Prostate gland (tissue), 2 donors: ENCODE results near the gene NOTCH1. TPM values are rescaled to one million over a fixed set of nuclear protein-coding genes. Genes with fewer than 3 reads are reported as not detected.

ENCODE experiments used
- DNase-seq: peaks from one replicate; pipeline ENCODE4 v3.0.0-alpha.2; 2019; ENCODE audit warnings: low spot score
- H3K27ac ChIP-seq, 2 donors: fragments of 200-600 bp; sonication (generic); 2 replicates each; pipeline ENCODE4 v1.5.1; 2017 to 2019
- H3K27me3 ChIP-seq: fragments of 200-600 bp; sonication (generic); replicated peaks from 2 replicates; pipeline ENCODE4 v1.5.1; 2019; ENCODE audit not compliant: insufficient read depth
- H3K36me3 ChIP-seq, 2 donors: fragments of 200-600 bp; sonication (generic); 1 replicate in 1 of 2; 2 replicates in 1 of 2; pipeline versions ENCODE4 v1.5.1 to v1.8.1; 2017 to 2019
- H3K4me1 ChIP-seq: fragments of 200-600 bp; sonication (generic); replicated peaks from 2 replicates; pipeline ENCODE4 v1.5.1; 2019
- H3K4me3 ChIP-seq, 2 donors: fragments of 200-600 bp; sonication (generic); 2 replicates each; pipeline ENCODE4 v1.5.1; 2017 to 2019
- H3K9me3 ChIP-seq: fragments of 200-600 bp; sonication (generic); 2 replicates; pipeline ENCODE4 v1.5.1; 2017
- POLR2A ChIP-seq: fragments of 450-650 bp; IDR thresholded peaks from one replicate; pipeline ENCODE4 v1.6.1; 2016; ENCODE audit warnings: antibody characterized with exemption, mild to moderate bottlenecking
- POLR2AphosphoS5 ChIP-seq: sonication (generic); formaldehyde crosslinking; IDR thresholded peaks from one replicate; pipeline ENCODE4 v1.6.1; 2017; ENCODE audit warnings: antibody characterized with exemption
- WGBS: methylation state at CpG from one replicate; pipeline ENCODE4 v1.1.5; 2018; 5-methylcytosine and 5-hydroxymethylcytosine counted together
- intact Hi-C: fragments of 100-400 bp; cut with DNase I; formaldehyde crosslinking; loops from one replicate; pipeline ENCODE4 v1.14.2; 2022
- total RNA-seq, 2 donors: library from RNA; depleted of rRNA; stranded (reverse); fragments of >200 nt; gene quantifications; one replicate each; pipeline ENCODE4 v1.1.0, GENCODE V29; 2016
- TF ChIP-seq, protein P1 (sequence below), 4 experiments: fragments of 200-600 bp in 2 of 4; fragments of 450-650 bp in 2 of 4; sonication (generic) in 2 of 4; IDR thresholded peaks; 1 replicate in 3 of 4; 2 replicates in 1 of 4; pipeline ENCODE4 v1.5.1; 2016 to 2019; ENCODE audit warnings: antibody characterized with exemption in 4 of 4, mild to moderate bottlenecking in 2 of 4, moderate library complexity in 2 of 4

NOTCH1 gene
- total RNA-seq, 2 donors from 2014 or later: 38.0 to 63.3 TPM

- TF ChIP-seq, protein P1, sequence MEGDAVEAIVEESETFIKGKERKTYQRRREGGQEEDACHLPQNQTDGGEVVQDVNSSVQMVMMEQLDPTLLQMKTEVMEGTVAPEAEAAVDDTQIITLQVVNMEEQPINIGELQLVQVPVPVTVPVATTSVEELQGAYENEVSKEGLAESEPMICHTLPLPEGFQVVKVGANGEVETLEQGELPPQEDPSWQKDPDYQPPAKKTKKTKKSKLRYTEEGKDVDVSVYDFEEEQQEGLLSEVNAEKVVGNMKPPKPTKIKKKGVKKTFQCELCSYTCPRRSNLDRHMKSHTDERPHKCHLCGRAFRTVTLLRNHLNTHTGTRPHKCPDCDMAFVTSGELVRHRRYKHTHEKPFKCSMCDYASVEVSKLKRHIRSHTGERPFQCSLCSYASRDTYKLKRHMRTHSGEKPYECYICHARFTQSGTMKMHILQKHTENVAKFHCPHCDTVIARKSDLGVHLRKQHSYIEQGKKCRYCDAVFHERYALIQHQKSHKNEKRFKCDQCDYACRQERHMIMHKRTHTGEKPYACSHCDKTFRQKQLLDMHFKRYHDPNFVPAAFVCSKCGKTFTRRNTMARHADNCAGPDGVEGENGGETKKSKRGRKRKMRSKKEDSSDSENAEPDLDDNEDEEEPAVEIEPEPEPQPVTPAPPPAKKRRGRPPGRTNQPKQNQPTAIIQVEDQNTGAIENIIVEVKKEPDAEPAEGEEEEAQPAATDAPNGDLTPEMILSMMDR (IDR thresholded peaks at IDR 0.05): no peak
- TF ChIP-seq POLR2A (no peak), POLR2AphosphoS5 (no peak)
- Histone ChIP-seq H3K4me3 (no peak overlapping the region), H3K4me1 (peaks cover 7% of the 10 kb centered on the region), H3K27me3 (no peaks in the 10 kb centered on the region), H3K27ac (no peak overlapping the region), H3K36me3 (no peaks in the 10 kb centered on the region), H3K9me3 (no peaks in the 10 kb centered on the region)
- intact Hi-C loops: no loop called here
- no peak for DNase-seq
- 86% methylated on average over 4 of the region's 19 CpGs for WGBS
Measured at GRCh38 chr9:136566553-136566895, 20.7 kb upstream of the NOTCH1 start.

DNA sequence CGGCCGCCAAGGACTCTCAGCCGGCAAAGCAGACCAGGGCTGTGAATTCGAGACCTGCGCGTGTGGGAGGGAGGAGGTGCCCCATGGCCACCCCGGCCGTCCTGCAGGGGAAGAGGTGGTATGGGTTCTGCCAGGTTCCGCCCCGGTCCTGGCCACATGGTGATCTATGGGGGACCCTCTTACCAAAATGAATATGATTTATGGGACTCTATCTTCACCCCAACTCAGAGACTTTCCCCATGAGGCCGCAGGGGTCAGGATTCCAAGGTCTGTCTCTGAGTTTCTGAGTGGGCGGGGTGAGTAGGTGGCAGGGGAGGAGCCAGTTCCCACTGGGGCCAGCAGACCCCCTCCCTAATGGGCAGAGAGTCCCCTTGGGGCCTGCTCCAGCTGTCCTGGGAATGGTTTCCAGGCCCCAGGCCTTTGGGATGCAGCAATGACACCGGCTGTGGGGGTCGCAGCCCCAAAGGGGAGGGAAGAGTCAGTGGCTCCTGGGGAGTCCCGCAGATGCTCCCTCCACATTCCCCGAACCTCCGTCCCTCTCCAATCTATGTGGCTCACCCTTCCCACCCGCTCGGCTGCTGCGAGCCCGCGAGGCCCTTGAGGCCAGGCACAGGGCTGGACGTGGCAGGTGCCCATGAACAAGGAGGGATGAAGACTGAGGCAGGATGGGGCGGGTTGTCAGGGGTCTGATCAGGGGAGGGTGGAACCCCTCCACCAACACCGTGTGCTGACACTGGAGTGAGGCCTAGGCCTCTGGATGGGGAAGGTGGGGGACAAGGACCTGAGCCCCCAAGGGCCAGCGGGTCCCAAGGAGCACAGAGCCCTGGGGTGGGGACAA is 20.1 kb upstream of the NOTCH1 start:
- Histone ChIP-seq H3K4me1 (peaks cover 7% of the 10 kb centered on the region), H3K27ac (no peak overlapping the region), H3K27me3 (no peaks in the 10 kb centered on the region), H3K9me3 (no peaks in the 10 kb centered on the region), H3K4me3 (no peak overlapping the region), H3K36me3 (no peaks in the 10 kb centered on the region)
- intact Hi-C loops: no loop called here
- TF ChIP-seq POLR2AphosphoS5: no peak
- TF ChIP-seq, protein P1 (IDR thresholded peaks at IDR 0.05): no peak
- no peak for TF ChIP-seq POLR2A
- WGBS: 83% methylated on average over 25 of the region's 26 CpGs
- no peak for DNase-seq

GRCh38 chr9:136565086-136565714 is 19.4 kb upstream of the NOTCH1 start:
- Histone ChIP-seq H3K27ac (peak overlapping the region; percentile 5 to 33), H3K27me3 (no peaks in the 10 kb centered on the region), H3K4me3 (no peak overlapping the region), H3K9me3 (no peaks in the 10 kb centered on the region), H3K36me3 (no peaks in the 10 kb centered on the region), H3K4me1 (peaks cover 7% of the 10 kb centered on the region)
- DNase-seq: no peak
- 56% methylated on average over 28 of the region's 28 CpGs for WGBS
- intact Hi-C loops: no loop called here
- no peak for TF ChIP-seq POLR2AphosphoS5
- TF ChIP-seq POLR2A: no peak
- TF ChIP-seq, protein P1 (IDR thresholded peaks at IDR 0.05): no peak

GRCh38 chr9:136564379-136564988 is 18.6 kb upstream of the NOTCH1 start:
- TF ChIP-seq, protein P1 (IDR thresholded peaks at IDR 0.05): peak in 2 of 4 experiments; percentile 6 to 17
- TF ChIP-seq POLR2AphosphoS5 (peak; percentile 7), POLR2A (no peak)
- no peaks in the 10 kb centered on the region for H3K9me3 ChIP-seq
- no peak overlapping the region for H3K4me3 ChIP-seq
- H3K27me3 ChIP-seq: no peaks in the 10 kb centered on the region
- DNase-seq: no peak
- 79% methylated on average over 21 of the region's 21 CpGs for WGBS
- peak overlapping the region; percentile 5 to 33 for H3K27ac ChIP-seq
- intact Hi-C loops: no loop called here
- peaks cover 7% of the 10 kb centered on the region for H3K4me1 ChIP-seq
- no peaks in the 10 kb centered on the region for H3K36me3 ChIP-seq
